Neuronal stem cell (in vitro differentiated cells): Measurements from ENCODE around the gene PLCH1.

Experiments used
- DNase-seq: peaks from one replicate; pipeline ENCODE4 v3.0.0-alpha.2; 2013; ENCODE audit warnings: low spot score
- H2AFZ ChIP-seq: one replicate; pipeline ENCODE4 v1.6.1; 2013; ENCODE audit warnings: mild to moderate bottlenecking, low read length, inconsistent platforms
- H2AK5ac ChIP-seq: 2 replicates; pipeline ENCODE4 v1.6.1; 2013; ENCODE audit warnings: low read depth, mild to moderate bottlenecking, inconsistent platforms, low read length, moderate library complexity, mixed read lengths
- H2BK120ac ChIP-seq: 2 replicates; pipeline ENCODE4 v1.6.1; 2013; ENCODE audit warnings: low read depth, mild to moderate bottlenecking, inconsistent platforms, low read length, moderate library complexity, mixed read lengths
- H2BK12ac ChIP-seq: one replicate; pipeline ENCODE4 v1.6.1; 2013; ENCODE audit warnings: low read length, inconsistent platforms
- H2BK15ac ChIP-seq: 2 replicates; pipeline ENCODE4 v1.6.1; 2013; ENCODE audit warnings: mild to moderate bottlenecking, low read length, inconsistent platforms, mixed read lengths
- H2BK5ac ChIP-seq: one replicate; pipeline ENCODE4 v1.6.1; 2013; ENCODE audit warnings: inconsistent platforms, mild to moderate bottlenecking, low read length, moderate library complexity
- H3K14ac ChIP-seq: one replicate; pipeline ENCODE4 v1.6.1; 2013; ENCODE audit warnings: low read length, inconsistent platforms
- H3K18ac ChIP-seq: 2 replicates; pipeline ENCODE4 v1.6.1; 2013; ENCODE audit warnings: low read length, inconsistent platforms
- H3K23ac ChIP-seq: 2 replicates; pipeline ENCODE4 v1.6.1; 2013; ENCODE audit warnings: low read depth, mild to moderate bottlenecking, mixed read lengths, low read length, inconsistent platforms; ENCODE audit not compliant: poor library complexity
- H3K27ac ChIP-seq: replicated peaks from 3 replicates; pipeline ENCODE4 v1.5.1; 2013; ENCODE audit warnings: low read length, inconsistent platforms
- H3K27me3 ChIP-seq, 3 experiments: 2 replicates each; pipeline ENCODE4 v1.6.1; 2013; ENCODE audit warnings: low read length in 3 of 3, mild to moderate bottlenecking in 2 of 3, inconsistent platforms in 1 of 3, low read depth in 1 of 3, mixed read lengths in 1 of 3, moderate library complexity in 1 of 3; ENCODE audit not compliant: control insufficient read depth in 3 of 3, insufficient read depth in 3 of 3
- H3K36me3 ChIP-seq, 2 donors: replicated peaks in 1 of 2; 2 replicates each; pipeline ENCODE4 v1.6.1; 2013; ENCODE audit warnings: low read length in 2 of 2; ENCODE audit not compliant: control insufficient read depth in 2 of 2, insufficient read depth in 2 of 2
- H3K4ac ChIP-seq: 2 replicates; pipeline ENCODE4 v1.6.1; 2013; ENCODE audit warnings: inconsistent platforms, mild to moderate bottlenecking, low read length, moderate library complexity
- H3K4me1 ChIP-seq, 2 donors: 1 replicate in 1 of 2; 2 replicates in 1 of 2; pipeline ENCODE4 v1.6.1; 2013; ENCODE audit warnings: low read length in 2 of 2, low read depth in 1 of 2; ENCODE audit not compliant: control insufficient read depth in 2 of 2, insufficient read depth in 1 of 2
- H3K4me2 ChIP-seq: one replicate; pipeline ENCODE4 v1.6.1; 2013; ENCODE audit warnings: mild to moderate bottlenecking, low read length, inconsistent platforms; ENCODE audit not compliant: insufficient read depth, poor library complexity, severe bottlenecking
- H3K4me3 ChIP-seq, 2 donors: 2 replicates each; pipeline ENCODE4 v1.5.1; 2013; ENCODE audit warnings: low read length in 2 of 2, mild to moderate bottlenecking in 2 of 2, inconsistent platforms in 1 of 2, moderate library complexity in 1 of 2
- H3K79me1 ChIP-seq: one replicate; pipeline ENCODE4 v1.6.1; 2013; ENCODE audit warnings: low read depth, mild to moderate bottlenecking, inconsistent platforms, low read length, moderate library complexity
- H3K9ac ChIP-seq: one replicate; pipeline ENCODE4 v1.6.1; 2013; ENCODE audit warnings: mild to moderate bottlenecking, low read depth, low read length, inconsistent platforms; ENCODE audit not compliant: poor library complexity
- H3K9me3 ChIP-seq, 2 donors: replicated peaks in 1 of 2; 2 replicates each; pipeline versions ENCODE3 to v1.6.1; 2013; ENCODE audit warnings: low read length in 2 of 2, mild to moderate bottlenecking in 2 of 2, inconsistent platforms in 1 of 2, low read depth in 1 of 2, mixed read lengths in 1 of 2, moderate library complexity in 1 of 2; ENCODE audit not compliant: control insufficient read depth in 2 of 2, insufficient read depth in 1 of 2
- H4K8ac ChIP-seq: one replicate; pipeline ENCODE4 v1.6.1; 2013; ENCODE audit warnings: low read depth, mild to moderate bottlenecking, inconsistent platforms, low read length, moderate library complexity
- H4K91ac ChIP-seq: one replicate; pipeline ENCODE4 v1.6.1; 2013; ENCODE audit warnings: low read length, low read depth, mild to moderate bottlenecking, inconsistent platforms; ENCODE audit not compliant: poor library complexity
- WGBS, 2 donors: extraction: QIAGEN DNeasy Blood & Tissue Kit; methylation state at CpG; one replicate each; pipeline ENCODE4 v1.1.7; 2013; ENCODE audit warnings: missing lambda C conversion rate in 2 of 2, mixed read lengths in 1 of 2; ENCODE audit not compliant: insufficient read length in 2 of 2, insufficient replicate concordance in 1 of 2; ENCODE audit errors: extremely low coverage in 2 of 2; 5-methylcytosine and 5-hydroxymethylcytosine counted together

The PLCH1 gene

GRCh38 chr3:155683344-155683720, 61.5 kb downstream of the PLCH1 start:
- no CpG with 5 or more reads among the region's 2 CpGs for WGBS, 2 donors
- H3K36me3 ChIP-seq, result peaks cover 0 to 4% of the 10 kb centered on the region in 2 donors
- H3K27me3 ChIP-seq, result no peaks in the 10 kb centered on the region
- H3K9me3 ChIP-seq, result peaks cover 0 to 4% of the 10 kb centered on the region in 2 donors
- H3K27ac ChIP-seq, result no peak overlapping the region
- H3K18ac ChIP-seq, result no peak overlapping the region
- H4K91ac ChIP-seq, result no peak overlapping the region
- no peak overlapping the region for H2AK5ac ChIP-seq
- no peak overlapping the region for H2BK120ac ChIP-seq
- H3K23ac ChIP-seq, result no peak overlapping the region
- no peak overlapping the region for H3K4ac ChIP-seq
- H3K4me2 ChIP-seq, result no peak overlapping the region
- no peak overlapping the region for H2AFZ ChIP-seq
- H3K79me1 ChIP-seq, result no peaks in the 10 kb centered on the region
- no peak overlapping the region for H2BK5ac ChIP-seq
- no peak overlapping the region for H4K8ac ChIP-seq
- no peak overlapping the region for H3K4me3 ChIP-seq
- no peak overlapping the region for H3K9ac ChIP-seq
- H3K4me1 ChIP-seq, result peaks cover 3% of the 10 kb centered on the region in 2 donors
- H2BK12ac ChIP-seq, result no peak overlapping the region
- no peak for DNase-seq
- no peak overlapping the region for H2BK15ac ChIP-seq
- no peak overlapping the region for H3K14ac ChIP-seq

GRCh38 chr3:155682426-155683343, 62.2 kb downstream of the PLCH1 start:
- Histone ChIP-seq H4K91ac (no peak overlapping the region), H3K18ac (no peak overlapping the region), H2BK15ac (no peak overlapping the region), H3K4me1 (peaks cover 3% of the 10 kb centered on the region in 2 donors), H2AK5ac (no peak overlapping the region), H3K36me3 (peaks cover 0 to 4% of the 10 kb centered on the region in 2 donors), H3K27me3 (no peaks in the 10 kb centered on the region), H3K14ac (no peak overlapping the region), H3K79me1 (no peaks in the 10 kb centered on the region), H3K23ac (no peak overlapping the region), H3K9ac (no peak overlapping the region), H2BK12ac (no peak overlapping the region), H2AFZ (no peak overlapping the region), H3K4me3 (no peak overlapping the region), H2BK5ac (no peak overlapping the region), H3K4ac (no peak overlapping the region), H2BK120ac (no peak overlapping the region), H3K9me3 (peaks cover 0 to 4% of the 10 kb centered on the region in 2 donors), H4K8ac (no peak overlapping the region), H3K27ac (no peak overlapping the region), H3K4me2 (no peak overlapping the region)
- no CpG with 5 or more reads among the region's 3 CpGs for WGBS, 2 donors
- no peak for DNase-seq

DNA sequence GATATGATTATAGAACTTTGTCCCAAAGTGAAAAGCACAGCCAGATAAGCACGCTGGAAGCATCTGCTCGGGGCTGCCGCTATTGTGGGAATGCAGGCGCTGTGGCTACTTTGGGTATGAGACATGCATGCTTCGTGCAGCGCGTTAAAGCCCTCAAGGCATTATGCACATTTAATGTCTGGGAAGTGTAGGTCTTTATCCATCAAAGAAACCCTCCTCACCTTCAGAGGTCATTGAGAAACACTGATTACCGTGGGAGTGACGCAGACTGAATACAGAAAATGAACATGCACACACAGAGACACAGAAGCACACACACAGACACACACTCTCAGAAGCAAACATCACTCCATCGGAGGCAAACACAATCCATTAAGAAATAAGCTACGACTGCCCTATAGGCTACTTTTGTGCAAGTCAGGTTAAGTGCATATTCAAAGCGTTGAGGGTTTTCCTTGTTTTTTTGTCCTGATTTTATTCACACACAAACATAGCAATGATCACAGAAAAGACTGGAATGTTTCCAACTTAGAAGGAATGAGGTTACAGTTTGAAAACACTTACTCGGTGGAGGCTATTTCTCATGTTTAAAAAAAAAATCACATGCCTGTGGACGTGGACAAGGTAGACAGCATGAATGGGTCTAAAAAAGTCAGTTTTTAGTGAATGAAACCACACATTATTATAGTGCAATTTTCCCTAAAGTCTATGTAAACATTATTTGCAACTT, 68.5 kb downstream of the PLCH1 start:
- Histone ChIP-seq H3K79me1 (no peaks in the 10 kb centered on the region), H3K27me3 (no peaks in the 10 kb centered on the region), H3K18ac (no peak overlapping the region), H2AFZ (no peak overlapping the region), H3K36me3 (peaks cover 0 to 4% of the 10 kb centered on the region in 2 donors), H4K91ac (no peak overlapping the region), H3K4me3 (peak overlapping the region in 1 of 2 donors; percentile 21), H3K4me1 (peaks cover 0 to 15% of the 10 kb centered on the region in 2 donors), H3K14ac (no peak overlapping the region), H2BK15ac (no peak overlapping the region), H3K4ac (no peak overlapping the region), H2BK120ac (no peak overlapping the region), H3K4me2 (no peak overlapping the region), H2BK5ac (no peak overlapping the region), H3K27ac (no peak overlapping the region), H2AK5ac (no peak overlapping the region), H3K9ac (no peak overlapping the region), H4K8ac (no peak overlapping the region), H2BK12ac (no peak overlapping the region), H3K23ac (no peak overlapping the region), H3K9me3 (no peaks in the 10 kb centered on the region)
- no peak for DNase-seq
- WGBS, 2 donors, result no CpG with 5 or more reads among the region's 14 CpGs

DNA sequence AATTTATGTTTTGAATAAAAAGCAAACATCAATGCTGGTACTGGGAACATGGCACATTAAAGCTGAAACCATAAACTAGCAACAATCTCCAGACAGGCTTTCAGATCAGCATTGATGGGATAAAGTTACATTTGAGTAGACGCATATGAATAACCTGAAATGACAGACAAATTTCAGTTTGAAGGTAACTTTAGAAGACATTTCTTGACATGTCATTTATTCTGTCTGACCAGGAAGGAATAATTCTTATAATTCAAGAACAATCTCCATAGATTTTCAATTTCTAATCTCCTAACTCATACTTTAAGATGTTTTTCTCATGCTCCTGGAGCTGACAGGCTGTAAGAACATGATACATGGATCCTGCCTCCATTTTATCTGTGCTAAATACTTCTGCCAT, 69.8 kb downstream of the PLCH1 start:
- H3K27ac ChIP-seq, result no peak overlapping the region
- H3K18ac ChIP-seq, result no peak overlapping the region
- no peak overlapping the region for H2BK15ac ChIP-seq
- peaks cover 0 to 15% of the 10 kb centered on the region in 2 donors for H3K4me1 ChIP-seq
- no peak overlapping the region for H3K23ac ChIP-seq
- no peak overlapping the region for H3K4ac ChIP-seq
- H3K27me3 ChIP-seq, result no peaks in the 10 kb centered on the region
- no peak overlapping the region for H4K8ac ChIP-seq
- H3K4me3 ChIP-seq, result no peak overlapping the region
- no peak overlapping the region for H3K9ac ChIP-seq
- no peak overlapping the region for H2BK5ac ChIP-seq
- H4K91ac ChIP-seq, result no peak overlapping the region
- H2BK12ac ChIP-seq, result no peak overlapping the region
- H3K36me3 ChIP-seq, result no peaks in the 10 kb centered on the region
- H3K9me3 ChIP-seq, result no peaks in the 10 kb centered on the region
- no peak overlapping the region for H3K14ac ChIP-seq
- H3K4me2 ChIP-seq, result no peak overlapping the region
- H2AFZ ChIP-seq, result no peak overlapping the region
- no CpG with 5 or more reads among the region's 1 CpG for WGBS, 2 donors
- no peak overlapping the region for H2AK5ac ChIP-seq
- DNase-seq, result no peak
- H3K79me1 ChIP-seq, result no peaks in the 10 kb centered on the region
- no peak overlapping the region for H2BK120ac ChIP-seq
